GM19023 (cell line): Measurements from ENCODE around the gene THG1L.

Experiments used
- ATAC-seq: cut with Tn5 transposase; IDR thresholded peaks from one replicate; pipeline ENCODE4 v1.9.1; 2021; ENCODE audit warnings: mild to moderate bottlenecking, moderate library complexity; ENCODE audit not compliant: unreplicated experiment

Gene THG1L

GRCh38 chr5:157750320-157750719 lies 19.1 kb downstream of the THG1L start:
- ATAC-seq, result no peak

- no peak for ATAC-seq
Observed at GRCh38 chr5:157756122-157756521, 24.9 kb downstream of the THG1L start.

GRCh38 chr5:157758706-157759105 lies 27.5 kb downstream of the THG1L start:
- ATAC-seq, result no peak

GRCh38 chr5:157761690-157762621 lies 30.7 kb downstream of the THG1L start:
- no peak for ATAC-seq

- ATAC-seq, result no peak
Observed at GRCh38 chr5:157764531-157764930, 33.3 kb downstream of the THG1L start.

GRCh38 chr5:157766442-157766841 lies 35.2 kb downstream of the THG1L start:
- ATAC-seq, result no peak

GRCh38 chr5:157766902-157767301 lies 35.7 kb downstream of the THG1L start:
- no peak for ATAC-seq

GRCh38 chr5:157767689-157768088 lies 36.5 kb downstream of the THG1L start:
- ATAC-seq, result no peak

GRCh38 chr5:157770665-157771064 lies 39.4 kb downstream of the THG1L start:
- no peak for ATAC-seq

GRCh38 chr5:157772127-157772526 lies 40.9 kb downstream of the THG1L start:
- no peak for ATAC-seq

GRCh38 chr5:157778121-157778805 lies 47.0 kb downstream of the THG1L start:
- no peak for ATAC-seq

- no peak for ATAC-seq
Observed at GRCh38 chr5:157779221-157779620, 48.0 kb downstream of the THG1L start.

GRCh38 chr5:157785801-157786200 lies 54.6 kb downstream of the THG1L start:
- ATAC-seq, result no peak
